Measurements from ENCODE around the gene TYROBP.
"Not testable (repeated sequence)": the region's sequence is repeated elsewhere in the genome, so short reads cannot be mapped to it uniquely, and the experiment has no call there.

Gene TYROBP

GRCh38 chr19:35898499-35898809 is 9.6 kb downstream of the TYROBP start:
- no peak for DNase-seq

GRCh38 chr19:35897706-35898451 is 10.2 kb downstream of the TYROBP start:
- no peak for DNase-seq

- DNase-seq = no peak
Observed at GRCh38 chr19:35896643-35897040, 11.5 kb downstream of the TYROBP start.

GRCh38 chr19:35895911-35896642 is 12.0 kb downstream of the TYROBP start:
- no peak for DNase-seq

- DNase-seq = no peak
Observed at GRCh38 chr19:35894342-35894741, 13.8 kb downstream of the TYROBP start.

- DNase-seq = not testable (repeated sequence)
Observed at GRCh38 chr19:35891819-35892218, 16.3 kb downstream of the TYROBP start.

GRCh38 chr19:35890113-35890650 is 17.9 kb downstream of the TYROBP start:
- DNase-seq = no peak

GRCh38 chr19:35889370-35890112 is 18.6 kb downstream of the TYROBP start:
- no peak for DNase-seq

- DNase-seq = no peak
Observed at GRCh38 chr19:35888398-35888797, 19.7 kb downstream of the TYROBP start.

GRCh38 chr19:35887197-35887596 is 20.9 kb downstream of the TYROBP start:
- DNase-seq = no peak

GRCh38 chr19:35885904-35886303 is 22.2 kb downstream of the TYROBP start:
- no peak for DNase-seq

GRCh38 chr19:35885225-35885738 is 22.8 kb downstream of the TYROBP start:
- no peak for DNase-seq

GRCh38 chr19:35883882-35884281 is 24.2 kb downstream of the TYROBP start:
- DNase-seq = no peak

- DNase-seq = no peak
Observed at GRCh38 chr19:35882114-35882832, 25.8 kb downstream of the TYROBP start.

GRCh38 chr19:35879770-35880317 is 28.3 kb downstream of the TYROBP start:
- DNase-seq = peak; percentile 81

GRCh38 chr19:35879068-35879467 is 29.0 kb downstream of the TYROBP start:
- no peak for DNase-seq

- no peak for DNase-seq
Observed at GRCh38 chr19:35874392-35874930, 33.6 kb downstream of the TYROBP start.

GRCh38 chr19:35872180-35872579 is 35.9 kb downstream of the TYROBP start:
- no peak for DNase-seq

GRCh38 chr19:35871611-35872010 is 36.5 kb downstream of the TYROBP start:
- no peak for DNase-seq

GRCh38 chr19:35870798-35871197 is 37.3 kb downstream of the TYROBP start:
- DNase-seq = no peak

GRCh38 chr19:35870124-35870736 is 37.9 kb downstream of the TYROBP start:
- not testable (repeated sequence) for DNase-seq
